Hepatic stellate cell (primary cell): ENCODE measurements around the gene ARHGAP6.
A peak's percentile ranks its signal among the peaks of the same experiment; 100 is the strongest.

ENCODE experiments used
- DNase-seq: peaks from one replicate; pipeline ENCODE4 v3.0.0; 2011; ENCODE audit warnings: low spot score

Gene ARHGAP6

DNA sequence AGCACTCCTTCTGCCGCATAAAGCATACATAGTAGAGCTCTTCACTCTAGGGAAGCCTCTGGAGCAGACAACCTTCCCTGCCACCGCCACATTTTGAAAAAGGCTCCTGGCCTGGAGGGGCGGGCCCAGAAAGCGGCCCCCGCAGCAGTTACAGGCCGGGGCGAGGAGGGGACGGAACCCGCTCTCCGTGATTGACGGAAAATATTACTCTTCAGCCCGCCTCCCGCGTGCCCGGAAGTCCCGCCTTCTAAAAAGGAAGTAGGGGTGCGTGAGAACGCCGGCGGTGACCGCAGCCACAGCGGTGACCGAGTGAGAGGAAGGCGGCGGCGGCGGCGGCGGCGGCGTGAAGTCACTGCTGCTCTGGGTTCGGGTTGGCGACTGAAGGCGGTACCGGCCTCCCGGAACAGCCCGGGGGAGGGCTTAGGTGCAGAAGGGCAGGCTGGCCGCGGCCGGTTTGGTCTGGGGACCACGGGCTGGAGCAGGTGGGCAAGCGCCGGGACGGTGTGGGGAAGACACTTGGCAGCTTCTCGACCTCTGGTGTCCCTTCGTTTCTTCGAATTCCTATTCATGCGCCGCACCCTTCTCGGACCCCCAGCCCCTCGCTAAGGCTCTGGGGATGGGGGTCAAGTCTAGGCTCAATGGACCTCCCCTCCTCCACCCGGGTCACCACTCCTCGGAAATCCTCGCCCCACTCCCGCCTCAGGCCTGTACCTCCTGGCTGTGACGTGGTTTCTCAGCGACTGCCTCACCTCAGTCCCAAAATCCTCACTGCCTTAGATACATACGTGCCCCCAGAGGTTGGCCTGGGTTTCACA is 554.5 kb downstream of the ARHGAP6 start, which contains the start of gene HCCS:
Gene HCCS (plus strand): TSS at position 296 of the 815 bp plus-strand sequence. CDS start 729 bp downstream, outside the sequence.
- peak; percentile 66 for DNase-seq

DNA sequence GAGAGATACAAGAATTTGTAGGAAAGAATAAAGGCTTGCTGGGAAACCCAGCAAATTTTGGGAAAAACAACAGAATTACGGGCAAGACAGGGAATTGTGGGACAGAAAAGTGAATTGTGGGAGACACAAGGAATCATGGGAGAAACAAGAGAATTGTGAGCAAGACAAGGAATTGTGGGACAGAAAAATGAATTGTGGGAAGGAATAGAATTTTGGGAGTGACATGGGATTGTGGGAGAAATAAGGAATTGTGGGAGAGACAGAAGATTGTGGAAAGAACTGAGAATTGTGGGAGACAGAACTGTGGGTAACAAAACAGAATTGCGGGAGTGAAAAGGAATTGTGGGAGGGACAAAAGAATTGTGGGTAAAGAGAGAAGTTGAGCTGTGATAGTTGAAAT is 555.8 kb downstream of the ARHGAP6 start:
- DNase-seq, result no peak

- no peak for DNase-seq
Observed at GRCh38 chrX:11108253-11108941, 557.3 kb downstream of the ARHGAP6 start.

GRCh38 chrX:11105080-11105479 is 560.6 kb downstream of the ARHGAP6 start:
- no peak for DNase-seq

DNA sequence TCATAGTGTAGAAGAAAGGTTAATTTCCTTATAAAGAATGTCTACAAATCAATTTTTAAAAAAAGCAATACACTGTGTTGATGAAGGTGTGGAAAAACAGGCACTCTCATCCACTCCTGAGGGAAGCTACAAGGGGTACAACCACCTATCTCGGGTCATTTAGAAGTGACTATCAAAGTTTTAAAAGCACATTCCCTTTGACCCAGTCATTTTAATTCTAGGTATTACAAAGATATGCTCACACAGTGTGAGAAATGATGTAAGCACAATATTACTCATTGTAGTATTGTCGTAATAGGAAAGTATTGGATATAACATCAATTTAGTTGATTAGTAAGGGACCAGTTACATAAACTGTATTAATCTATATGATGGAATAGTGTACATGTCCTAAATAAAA is 562.0 kb downstream of the ARHGAP6 start:
- no peak for DNase-seq

DNA sequence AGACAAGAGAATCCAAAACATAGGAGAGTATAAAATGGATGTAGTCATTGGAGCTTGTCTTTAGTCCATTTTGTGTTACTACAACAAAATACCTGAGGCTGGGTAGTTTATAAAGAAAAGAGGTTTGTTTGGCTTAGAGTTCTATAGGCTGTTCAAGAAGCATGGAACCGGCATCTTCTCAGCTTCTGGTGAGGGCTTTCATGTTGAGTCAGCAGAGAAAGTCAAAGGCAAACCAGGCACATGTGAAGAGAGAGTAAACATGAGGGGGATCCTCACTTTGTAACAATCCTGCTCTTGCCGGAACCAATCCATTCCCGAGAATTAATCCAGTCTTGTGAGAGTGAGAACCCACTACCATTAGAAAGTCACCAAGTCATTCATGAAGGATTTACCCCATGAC is 562.7 kb downstream of the ARHGAP6 start:
- no peak for DNase-seq

GRCh38 chrX:11100281-11101035 is 565.3 kb downstream of the ARHGAP6 start:
- DNase-seq, result peak; percentile 52

DNA sequence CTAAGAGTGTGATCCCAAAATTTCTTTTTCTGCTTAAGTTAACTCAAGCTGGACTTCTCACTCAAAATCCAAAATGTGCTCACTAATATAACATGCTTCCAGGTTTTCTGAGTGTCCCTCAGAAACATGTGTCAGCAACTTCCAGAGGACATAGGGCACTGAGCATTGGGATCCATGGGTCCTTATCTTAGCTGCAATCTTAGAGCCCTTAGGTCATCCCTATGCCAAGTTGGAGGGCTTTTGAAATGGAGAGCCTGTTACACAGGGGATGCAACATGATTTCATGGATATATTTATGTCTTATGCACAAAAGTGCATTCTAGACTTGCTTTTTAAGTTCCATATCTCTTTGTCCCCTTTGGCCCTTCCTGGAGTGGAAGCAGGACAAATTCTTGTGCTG is 566.3 kb downstream of the ARHGAP6 start:
- DNase-seq, result no peak

DNA sequence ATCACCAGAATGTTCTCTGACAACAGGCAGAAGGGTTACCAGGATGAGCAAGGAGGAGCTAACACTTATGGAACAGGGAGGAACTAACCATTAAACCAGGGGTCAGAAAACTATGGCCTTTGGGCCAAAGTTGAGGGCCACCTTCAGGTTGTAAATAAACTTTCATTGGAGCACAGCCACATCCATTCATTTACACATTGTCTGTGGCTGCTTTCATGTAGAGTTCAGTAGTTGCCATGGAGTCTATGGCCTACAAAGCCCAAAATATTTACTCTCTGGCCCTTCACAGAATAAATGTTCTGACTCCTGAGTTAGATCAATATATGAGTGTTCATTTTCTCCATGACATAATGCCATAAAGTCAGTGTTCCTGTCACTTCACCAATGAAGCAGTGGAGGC is 567.8 kb downstream of the ARHGAP6 start:
- no peak for DNase-seq

DNA sequence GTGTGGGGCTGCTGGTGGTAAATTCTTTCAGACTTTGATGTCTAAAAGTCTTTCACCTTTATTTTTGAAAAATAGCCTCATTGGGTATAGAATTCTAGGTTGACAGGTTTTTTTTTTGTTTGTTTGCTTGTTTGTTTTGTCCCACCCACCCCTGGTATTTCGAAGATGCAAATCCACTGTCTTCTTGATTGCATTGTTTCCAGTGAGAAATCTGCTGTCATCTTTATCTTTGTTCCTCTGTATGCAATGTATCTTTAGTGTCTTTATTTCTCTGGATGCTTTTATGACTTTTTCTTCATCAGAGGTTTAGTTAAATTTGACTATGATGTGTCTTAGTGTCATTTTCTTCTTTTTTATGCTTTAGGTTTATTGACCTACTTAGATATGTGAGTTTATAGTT is 575.9 kb downstream of the ARHGAP6 start:
- no peak for DNase-seq
